H54 (cell line): ENCODE results near the gene CHCHD10.
A peak's percentile ranks its signal among the peaks of the same experiment; 100 is the strongest.

Source experiments
- DNase-seq: peaks from one replicate; pipeline ENCODE4 v3.0.0; 2011; ENCODE audit warnings: low spot score, mixed read lengths; ENCODE audit not compliant: insufficient read length
- FAIRE-seq: peaks from 3 replicates; lab custom pipeline; 2011; peaks lifted over from hg19 to GRCh38; lab: Jason Lieb, UNC
- POLR2A ChIP-seq: IDR thresholded peaks from 2 replicates; pipeline ENCODE4 v1.6.1; 2011; ENCODE audit warnings: low read depth, mild to moderate bottlenecking, low read length

The CHCHD10 gene

DNA sequence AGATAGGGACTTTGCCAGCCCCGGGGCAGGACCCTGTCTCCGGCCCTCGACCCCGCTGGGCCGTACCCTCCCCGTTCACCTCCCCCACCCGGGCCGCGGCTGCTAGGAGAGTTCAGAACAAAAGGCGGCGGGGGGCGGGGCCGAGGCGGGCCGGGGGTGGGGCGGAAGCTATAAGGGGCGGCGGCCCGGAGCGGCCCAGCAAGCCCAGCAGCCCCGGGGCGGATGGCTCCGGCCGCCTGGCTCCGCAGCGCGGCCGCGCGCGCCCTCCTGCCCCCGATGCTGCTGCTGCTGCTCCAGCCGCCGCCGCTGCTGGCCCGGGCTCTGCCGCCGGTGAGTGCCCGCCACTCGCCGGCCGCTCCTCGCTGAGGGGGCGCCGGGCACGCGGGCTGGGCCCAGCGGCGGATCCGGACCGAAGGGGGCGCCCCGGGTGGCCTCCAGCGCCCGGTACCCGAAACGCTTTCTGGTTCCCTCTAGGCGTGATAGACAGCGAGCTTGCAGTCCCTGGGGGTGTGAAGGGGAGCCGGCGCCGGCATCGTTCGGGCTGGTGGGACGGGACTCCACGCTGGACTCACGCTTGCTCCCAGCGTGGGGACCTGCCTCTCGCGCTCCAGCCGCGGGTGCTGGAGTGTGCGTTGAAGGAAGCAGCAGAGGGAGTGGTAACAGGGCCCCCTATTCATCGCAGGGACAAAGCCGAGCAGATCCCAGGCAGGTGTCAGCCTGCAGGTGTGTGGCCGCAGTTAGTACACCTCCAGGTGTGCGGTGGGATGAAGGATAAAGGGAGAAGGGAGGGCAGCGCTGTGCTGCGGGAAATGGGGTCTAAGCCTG lies 5.1 kb upstream of the CHCHD10 start, which contains the start of gene MMP11:
MMP11 (plus strand) TSS at position 201 of the 825 bp plus-strand sequence; CDS start at position 223, 22 bp downstream.
- FAIRE-seq (no peak), DNase-seq (no peak)
- no peak for TF ChIP-seq POLR2A

DNA sequence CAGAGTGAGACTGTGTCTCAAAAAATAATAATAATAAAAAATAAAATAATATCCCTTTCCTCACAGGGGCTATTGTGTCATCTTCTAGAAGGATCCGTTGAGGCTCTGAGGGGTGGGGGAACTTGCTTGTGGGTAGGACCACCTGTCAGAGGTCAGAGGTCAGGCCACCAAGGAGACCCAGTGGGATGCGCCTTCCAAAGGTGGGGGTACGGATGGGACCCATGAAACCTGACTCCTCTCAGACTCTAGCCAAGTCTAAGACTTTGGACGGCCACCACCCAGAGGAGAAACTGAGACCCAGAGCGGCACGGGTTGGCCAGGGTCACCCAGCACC lies 4.5 kb upstream of the CHCHD10 start:
- no peak for TF ChIP-seq POLR2A
- no peak for FAIRE-seq
- no peak for DNase-seq

GRCh38 chr22:23769321-23769965 lies 1.7 kb upstream of the CHCHD10 start:
- TF ChIP-seq POLR2A, result no peak
- FAIRE-seq (no peak), DNase-seq (no peak)

DNA sequence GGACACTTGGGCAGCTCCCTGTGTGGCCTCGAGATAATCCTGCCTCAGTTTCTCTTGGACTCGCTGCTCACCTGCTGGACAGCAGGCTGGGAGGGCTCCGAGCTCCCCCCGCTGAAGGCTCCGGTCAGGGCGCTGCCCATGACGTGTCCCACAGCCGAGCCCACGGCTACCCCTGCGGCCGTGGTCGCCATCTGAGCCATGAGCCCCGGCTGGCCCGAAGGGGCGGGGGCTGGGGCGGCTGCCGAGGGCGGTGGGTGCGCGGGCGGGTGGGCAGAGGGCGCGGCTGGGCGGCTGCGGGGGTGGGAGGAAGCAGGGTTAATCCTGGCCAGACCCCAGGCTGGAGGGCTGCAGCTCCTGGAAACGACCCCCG lies 484 bp downstream of the CHCHD10 start:
- TF ChIP-seq POLR2A, result no peak
- DNase-seq, result no peak
- no peak for FAIRE-seq

DNA sequence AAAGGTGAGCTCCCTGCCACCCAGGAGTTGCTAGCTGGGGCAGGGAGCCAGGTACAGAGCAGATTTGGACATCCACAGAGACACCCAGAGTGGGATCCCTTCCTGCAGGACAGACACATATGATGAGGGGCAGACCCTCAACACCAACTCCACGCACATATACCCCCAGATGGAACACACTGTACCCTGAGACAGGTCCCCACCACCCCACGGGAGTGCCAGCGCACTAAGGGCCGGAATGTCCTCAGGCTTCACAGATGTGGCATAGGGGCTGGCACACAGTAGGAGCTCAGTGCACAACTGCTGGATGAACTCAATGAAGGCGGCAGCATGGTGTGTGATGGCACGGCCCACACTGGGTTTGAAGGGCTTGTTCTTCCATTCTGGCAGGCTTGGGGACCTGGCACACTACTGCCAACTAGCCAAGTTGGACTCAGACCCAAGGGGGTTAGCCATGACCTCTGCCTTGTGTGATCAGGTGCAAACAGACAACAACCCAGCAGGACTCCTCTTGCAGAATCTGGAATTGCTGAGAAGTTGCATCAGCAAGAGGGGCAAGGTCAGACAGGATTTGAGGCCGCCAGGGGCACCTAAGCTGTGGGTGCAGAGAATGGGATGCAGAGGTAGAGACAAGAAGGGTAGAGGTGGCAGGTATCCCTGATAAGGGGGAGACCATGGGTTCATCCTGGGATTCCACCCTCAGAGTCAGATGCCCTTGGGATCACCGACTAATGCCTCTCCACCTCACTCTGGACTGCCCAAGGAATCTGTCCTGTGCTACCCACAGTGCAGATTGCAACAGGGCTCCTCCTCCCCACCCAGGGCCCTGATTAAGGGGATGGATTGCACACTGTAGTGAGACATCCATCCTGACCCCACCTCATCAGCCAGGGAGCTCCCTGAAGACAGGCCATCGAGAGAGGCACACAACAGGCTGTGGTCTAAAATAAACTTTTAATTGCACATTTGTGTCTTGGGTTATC lies 2.6 kb downstream of the CHCHD10 start:
- FAIRE-seq (no peak), DNase-seq (no peak)
- no peak for TF ChIP-seq POLR2A

- DNase-seq (no peak), FAIRE-seq (no peak)
- TF ChIP-seq POLR2A, result no peak
These were observed 3.8 kb downstream of the CHCHD10 start for GRCh38 chr22:23763954-23764353.

DNA sequence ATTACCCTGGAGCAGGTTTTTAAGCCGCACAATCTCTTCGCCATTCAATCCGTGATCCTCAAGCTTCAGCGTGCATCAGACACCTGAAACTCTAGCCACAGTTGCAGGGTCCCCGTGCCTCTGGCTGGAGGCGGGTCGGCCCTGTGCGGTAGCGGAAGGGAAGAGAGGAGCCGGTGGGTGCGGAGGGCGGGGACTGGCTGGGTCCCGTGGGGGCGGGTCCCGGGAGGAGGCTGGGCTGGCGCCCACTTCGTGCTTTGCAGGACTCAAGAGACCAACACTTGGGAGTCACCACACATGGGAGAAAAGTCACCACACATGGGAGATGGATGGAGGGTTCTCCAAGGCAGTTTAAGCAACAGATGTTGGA lies 4.2 kb downstream of the CHCHD10 start:
- FAIRE-seq, result no peak
- DNase-seq, result no peak

GRCh38 chr22:23762842-23763578 lies 4.8 kb downstream of the CHCHD10 start, which contains the start of gene C22orf15:
Gene C22orf15 (plus strand): TSS chr22:23762990. CDS start chr22:23763307, 317 bp downstream.
- FAIRE-seq (no peak), DNase-seq (peak; percentile 62)
- no peak for TF ChIP-seq POLR2A

More for the DNA sequence above, 4.2 kb downstream of the CHCHD10 start:
- TF ChIP-seq POLR2A, result no peak

GRCh38 chr22:23760056-23760455 lies 7.7 kb downstream of the CHCHD10 start:
- FAIRE-seq (no peak), DNase-seq (no peak)
- TF ChIP-seq POLR2A, result no peak

DNA sequence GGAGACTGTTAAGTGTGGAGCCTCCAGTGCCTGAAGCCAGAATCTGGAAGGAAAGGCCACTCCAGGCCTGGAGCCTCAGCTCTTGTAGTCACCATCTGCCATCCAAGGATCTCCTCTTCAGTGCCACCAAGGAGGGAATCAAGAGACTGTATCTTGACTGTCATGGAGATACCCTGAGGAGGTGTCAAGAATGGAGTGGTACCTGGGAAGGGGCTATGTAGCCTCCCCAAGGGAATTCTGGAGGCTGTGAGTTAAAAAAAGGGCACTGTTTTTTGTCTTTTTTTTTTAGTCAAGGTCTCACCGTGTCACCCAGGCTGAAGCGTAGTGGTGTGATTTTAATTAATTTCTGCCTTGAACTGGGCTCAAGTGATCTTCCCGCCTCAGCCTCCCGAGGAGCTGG lies 8.2 kb downstream of the CHCHD10 start:
- FAIRE-seq (no peak), DNase-seq (no peak)
- TF ChIP-seq POLR2A, result no peak

GRCh38 chr22:23756891-23757290 lies 10.9 kb downstream of the CHCHD10 start:
- FAIRE-seq, result no peak
- TF ChIP-seq POLR2A, result no peak
- no peak for DNase-seq

- TF ChIP-seq POLR2A, result no peak
- no peak for FAIRE-seq
- no peak for DNase-seq
These were observed 12.1 kb downstream of the CHCHD10 start for GRCh38 chr22:23755711-23756110.
